Esophagus muscularis mucosa (tissue), 4 donors: ENCODE data around the gene TMCO4. TPM values are rescaled to one million over a fixed set of nuclear protein-coding genes. Genes with fewer than 3 reads are reported as not detected.

Experiments
- DNase-seq: peaks from one replicate; pipeline ENCODE4 v3.0.0-alpha.2; 2017; ENCODE audit errors: extremely low spot score
- H3K27ac ChIP-seq, 4 donors: fragments of 200-600 bp; sonication (generic); replicated peaks in 1 of 4; 1 replicate in 3 of 4; 2 replicates in 1 of 4; pipeline ENCODE4 v1.5.1; 2016 to 2019; ENCODE audit warnings: mild to moderate bottlenecking in 1 of 4
- H3K27me3 ChIP-seq, 4 donors: fragments of 200-600 bp; sonication (generic); one replicate each; pipeline versions ENCODE4 v1.5.1 to v1.6.0; 2016 to 2019
- H3K36me3 ChIP-seq, 4 donors: fragments of 200-600 bp; sonication (generic); one replicate each; pipeline ENCODE4 v1.5.1; 2016 to 2019
- H3K4me1 ChIP-seq, 4 donors: fragments of 200-600 bp; sonication (generic); one replicate each; pipeline ENCODE4 v1.5.1; 2016 to 2019
- H3K4me3 ChIP-seq, 4 donors: fragments of 200-600 bp; sonication (generic); 1 replicate in 2 of 4; 2 replicates in 2 of 4; pipeline ENCODE4 v1.5.1; 2016 to 2019; ENCODE audit warnings: mild to moderate bottlenecking in 4 of 4, moderate library complexity in 1 of 4
- H3K9me3 ChIP-seq, 4 donors: fragments of 200-600 bp; sonication (generic); 1 replicate in 3 of 4; 2 replicates in 1 of 4; pipeline ENCODE4 v1.5.1; 2016 to 2019
- CTCF ChIP-seq, 3 experiments: fragments of 200-600 bp in 2 of 3; fragments of 450-650 bp in 1 of 3; sonication (generic) in 2 of 3; IDR thresholded peaks; one replicate each; pipeline ENCODE4 v1.5.1; 2017 to 2019; ENCODE audit warnings: antibody characterized with exemption in 3 of 3, mild to moderate bottlenecking in 2 of 3, moderate library complexity in 1 of 3
- EP300 ChIP-seq: sonication (generic); formaldehyde crosslinking; IDR thresholded peaks from one replicate; pipeline ENCODE4 v1.6.1; 2017; ENCODE audit warnings: antibody characterized with exemption
- POLR2A ChIP-seq: fragments of 450-650 bp; IDR thresholded peaks from one replicate; pipeline ENCODE4 v1.6.1; 2017; ENCODE audit warnings: antibody characterized with exemption, moderate library complexity, mild to moderate bottlenecking, low read depth
- POLR2AphosphoS5 ChIP-seq, 2 donors: sonication (generic); formaldehyde crosslinking; IDR thresholded peaks; one replicate each; pipeline ENCODE4 v1.6.1; 2017; ENCODE audit warnings: antibody characterized with exemption in 2 of 2
- WGBS: methylation state at CpG from one replicate; pipeline ENCODE4 v1.1.5; 2018; 5-methylcytosine and 5-hydroxymethylcytosine counted together
- intact Hi-C: fragments of 100-400 bp; cut with DNase I; formaldehyde crosslinking; loops from one replicate; pipeline ENCODE4 v1.15.1; 2023
- total RNA-seq, 4 donors: library from RNA; depleted of rRNA; stranded (reverse); fragments of >200 nt; gene quantifications; one replicate each; pipeline versions ENCODE4 v1.1.0 to v1.2.1, GENCODE V29; 2016

Gene TMCO4
- total RNA-seq, 4 donors from 2014 or later, result 20.8 to 34.4 (median 25.8) TPM

- WGBS, result 42% methylated on average over 14 of the region's 16 CpGs
- peaks cover 0 to 9% (median 0%) of the 10 kb centered on the region in 4 donors for H3K36me3 ChIP-seq
- H3K27me3 ChIP-seq, result no peaks in the 10 kb centered on the region
- no peak for TF ChIP-seq EP300
- TF ChIP-seq POLR2AphosphoS5 (IDR thresholded peaks at IDR 0.05), result peak; percentile 10 to 22
- no peaks in the 10 kb centered on the region for H3K9me3 ChIP-seq
- peak overlapping the region; percentile 97 to 99 (median 98) for H3K27ac ChIP-seq
- H3K4me1 ChIP-seq, result peaks cover 73 to 87% (median 85%) of the 10 kb centered on the region in 4 donors
- H3K4me3 ChIP-seq, result peak overlapping the region; percentile 70 to 94 (median 92)
- intact Hi-C loops, result loop anchor here (5.0 kb wide), 1 partner anchor 50 kb away; a partner anchor contains a TSS
- DNase-seq, result no peak
Measured at GRCh38 chr1:19647643-19648042, 152.1 kb downstream of the TMCO4 start.

- peak overlapping the region; percentile 70 to 94 (median 92) for H3K4me3 ChIP-seq
- DNase-seq, result no peak
- H3K27me3 ChIP-seq, result no peaks in the 10 kb centered on the region
- peak overlapping the region; percentile 97 to 99 (median 98) for H3K27ac ChIP-seq
- peaks cover 66 to 77% (median 76%) of the 10 kb centered on the region in 4 donors for H3K4me1 ChIP-seq
- H3K36me3 ChIP-seq, result peaks cover 0 to 3% (median 0%) of the 10 kb centered on the region in 4 donors
- TF ChIP-seq POLR2AphosphoS5 (IDR thresholded peaks at IDR 0.05) (peak in 1 of 2 donors; percentile 37), CTCF (IDR thresholded peaks at IDR 0.05) (no peak)
- 43% methylated on average over 7 of the region's 9 CpGs for WGBS
- intact Hi-C loops, result loop anchor here (5.0 kb wide), 1 partner anchor 49 kb away; a partner anchor contains a TSS
- H3K9me3 ChIP-seq, result no peaks in the 10 kb centered on the region
Measured at GRCh38 chr1:19646377-19647319, 153.1 kb downstream of the TMCO4 start.

GRCh38 chr1:19645411-19646251 lies 154.1 kb downstream of the TMCO4 start:
- Histone ChIP-seq H3K36me3 (no peaks in the 10 kb centered on the region), H3K27me3 (no peaks in the 10 kb centered on the region), H3K9me3 (no peaks in the 10 kb centered on the region), H3K4me1 (peaks cover 61 to 74% (median 71%) of the 10 kb centered on the region in 4 donors), H3K4me3 (peak overlapping the region; percentile 70 to 94 (median 92)), H3K27ac (peak overlapping the region; percentile 97 to 99 (median 98))
- TF ChIP-seq EP300 (no peak), POLR2AphosphoS5 (IDR thresholded peaks at IDR 0.05) (no peak), POLR2A (no peak), CTCF (IDR thresholded peaks at IDR 0.05) (no peak)
- WGBS, result 39% methylated on average over 14 of the region's 30 CpGs
- intact Hi-C loops, result loop anchor here (2.0 to 5.0 kb wide), 2 partner anchors 48 to 161 kb away; partner anchors contain the start of gene CAPZB
- no peak for DNase-seq

GRCh38 chr1:19644681-19645410 lies 154.9 kb downstream of the TMCO4 start:
- Histone ChIP-seq H3K4me3 (peak overlapping the region; percentile 70 to 94 (median 92)), H3K4me1 (peaks cover 56 to 74% (median 71%) of the 10 kb centered on the region in 4 donors), H3K36me3 (no peaks in the 10 kb centered on the region), H3K27me3 (no peaks in the 10 kb centered on the region), H3K27ac (peak overlapping the region; percentile 97 to 99 (median 98)), H3K9me3 (no peaks in the 10 kb centered on the region)
- TF ChIP-seq POLR2AphosphoS5 (IDR thresholded peaks at IDR 0.05) (peak in 1 of 2 donors; percentile 56), EP300 (no peak)
- intact Hi-C loops, result loop anchor here (2.0 to 5.0 kb wide), 2 partner anchors 48 to 160 kb away; partner anchors contain the start of gene CAPZB
- no peak for DNase-seq
- WGBS, result 0% methylated on average over 22 of the region's 71 CpGs

- Histone ChIP-seq H3K36me3 (no peaks in the 10 kb centered on the region), H3K9me3 (no peaks in the 10 kb centered on the region), H3K4me1 (peaks cover 50 to 74% (median 71%) of the 10 kb centered on the region in 4 donors), H3K27ac (peak overlapping the region; percentile 97 to 99 (median 98)), H3K4me3 (peak overlapping the region; percentile 70 to 94 (median 92)), H3K27me3 (no peaks in the 10 kb centered on the region)
- TF ChIP-seq EP300, result no peak
- TF ChIP-seq POLR2A, result no peak
- no peak for TF ChIP-seq CTCF (IDR thresholded peaks at IDR 0.05)
- TF ChIP-seq POLR2AphosphoS5 (IDR thresholded peaks at IDR 0.05), result no peak
- DNase-seq, result no peak
- intact Hi-C loops, result loop anchor here (2.0 kb wide), 1 partner anchor 160 kb away; the partner anchor contains the start of gene CAPZB
- WGBS, result 0% methylated on average over 3 of the region's 51 CpGs
Measured at GRCh38 chr1:19644395-19644680, 155.4 kb downstream of the TMCO4 start.
